HG03442 (cell line): ENCODE data around the gene RNF123.

ENCODE experiments used
- ATAC-seq: cut with Tn5 transposase; IDR thresholded peaks from one replicate; pipeline ENCODE4 v1.9.1; 2021; ENCODE audit warnings: mild to moderate bottlenecking, moderate library complexity; ENCODE audit not compliant: unreplicated experiment

RNF123 gene

GRCh38 chr3:49689046-49689907 lies at the start of gene RNF123, which contains the start of gene MST1:
Gene RNF123, plus strand, starts transcription at chr3:49689557. Its CDS starts 1,609 bp downstream, at chr3:49691166.
Gene MST1, minus strand, starts transcription at chr3:49689474. Its CDS starts 783 bp downstream, at chr3:49688691.
- peak; percentile 65 for ATAC-seq

DNA sequence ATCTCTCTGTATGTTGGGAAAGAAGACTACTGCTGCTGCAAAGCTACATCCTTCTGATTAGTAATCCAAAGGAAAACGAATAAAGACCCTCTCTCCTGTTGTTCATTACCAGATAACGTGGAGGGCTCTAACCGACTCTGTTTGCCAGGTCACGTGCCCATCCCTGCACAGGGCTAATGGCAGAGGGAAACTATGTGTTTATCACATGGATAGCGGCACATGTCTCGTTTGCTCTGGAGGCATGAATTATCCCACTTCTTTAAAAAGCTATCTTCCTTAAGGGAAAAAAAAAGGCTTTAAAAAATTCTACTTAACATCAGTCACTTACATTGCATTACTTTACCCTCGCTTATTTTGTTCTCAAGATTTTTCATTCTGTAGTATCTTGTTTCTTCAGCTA lies 48.1 kb upstream of the RNF123 start:
- ATAC-seq = no peak

GRCh38 chr3:49641921-49642707 lies 47.2 kb upstream of the RNF123 start:
- no peak for ATAC-seq

DNA sequence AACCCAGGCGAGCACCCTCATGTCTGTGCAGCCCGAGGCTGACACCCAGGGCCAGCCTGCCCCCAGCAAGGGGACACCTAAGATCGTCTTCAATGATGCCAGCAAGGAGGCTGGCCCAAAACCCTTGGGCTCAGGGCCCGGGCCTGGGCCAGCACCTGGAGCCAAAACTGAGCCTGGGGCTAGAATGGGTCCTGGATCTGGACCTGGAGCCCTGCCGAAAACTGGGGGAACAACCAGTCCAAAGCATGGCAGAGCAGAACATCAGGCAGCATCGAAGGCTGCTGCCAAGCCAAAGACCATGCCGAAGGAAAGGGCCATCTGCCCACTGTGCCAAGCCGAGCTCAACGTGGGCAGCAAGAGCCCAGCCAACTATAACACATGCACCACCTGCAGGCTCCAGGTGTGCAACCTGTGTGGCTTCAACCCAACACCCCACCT lies 46.6 kb upstream of the RNF123 start:
- ATAC-seq = no peak

GRCh38 chr3:49644684-49645083 lies 44.7 kb upstream of the RNF123 start:
- ATAC-seq = no peak

DNA sequence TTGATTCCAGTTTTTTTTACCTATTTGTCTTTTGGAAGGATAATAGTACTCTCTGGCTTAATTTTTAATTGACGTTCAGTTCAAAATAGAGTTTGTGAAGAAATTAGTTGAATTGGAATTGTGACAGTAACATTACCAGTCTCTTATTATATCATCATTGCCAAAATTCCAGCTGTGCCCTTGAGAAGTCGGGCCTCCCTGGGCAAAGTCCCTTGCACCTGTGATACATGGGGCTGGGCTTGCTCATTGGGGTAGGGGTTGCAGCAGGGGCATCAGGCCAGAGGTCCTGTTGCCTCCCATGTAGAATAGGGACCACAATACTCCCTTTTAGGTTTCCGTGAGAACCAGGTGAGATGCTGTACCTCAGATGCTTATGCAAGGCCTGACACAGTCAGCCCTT lies 43.1 kb upstream of the RNF123 start:
- ATAC-seq = no peak

GRCh38 chr3:49647741-49648140 lies 41.6 kb upstream of the RNF123 start:
- ATAC-seq = no peak

GRCh38 chr3:49648354-49649019 lies 40.9 kb upstream of the RNF123 start:
- ATAC-seq = no peak

- ATAC-seq = no peak
These were observed 39.8 kb upstream of the RNF123 start for GRCh38 chr3:49649576-49649975.

- no peak for ATAC-seq
These were observed 39.2 kb upstream of the RNF123 start for GRCh38 chr3:49650177-49650576.

DNA sequence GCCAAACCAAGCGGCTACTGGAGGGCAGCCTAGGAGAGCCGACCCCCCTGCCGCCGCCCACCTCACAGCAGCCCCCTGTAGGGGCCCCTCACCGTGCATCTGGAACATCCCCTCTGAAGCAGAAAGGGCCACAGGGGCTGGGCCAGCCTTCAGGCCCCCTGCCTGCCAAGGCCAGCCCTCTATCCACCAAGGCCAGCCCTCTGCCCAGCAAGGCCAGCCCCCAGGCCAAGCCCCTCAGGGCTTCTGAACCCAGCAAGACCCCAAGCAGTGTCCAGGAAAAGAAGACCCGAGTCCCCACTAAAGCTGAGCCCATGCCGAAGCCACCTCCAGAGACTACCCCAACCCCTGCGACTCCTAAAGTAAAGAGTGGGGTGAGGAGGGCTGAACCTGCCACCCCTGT lies 38.7 kb upstream of the RNF123 start:
- ATAC-seq = no peak

- no peak for ATAC-seq
These were observed 37.0 kb upstream of the RNF123 start for GRCh38 chr3:49652218-49652902.

- ATAC-seq = no peak
These were observed 36.4 kb upstream of the RNF123 start for GRCh38 chr3:49652903-49653415.

DNA sequence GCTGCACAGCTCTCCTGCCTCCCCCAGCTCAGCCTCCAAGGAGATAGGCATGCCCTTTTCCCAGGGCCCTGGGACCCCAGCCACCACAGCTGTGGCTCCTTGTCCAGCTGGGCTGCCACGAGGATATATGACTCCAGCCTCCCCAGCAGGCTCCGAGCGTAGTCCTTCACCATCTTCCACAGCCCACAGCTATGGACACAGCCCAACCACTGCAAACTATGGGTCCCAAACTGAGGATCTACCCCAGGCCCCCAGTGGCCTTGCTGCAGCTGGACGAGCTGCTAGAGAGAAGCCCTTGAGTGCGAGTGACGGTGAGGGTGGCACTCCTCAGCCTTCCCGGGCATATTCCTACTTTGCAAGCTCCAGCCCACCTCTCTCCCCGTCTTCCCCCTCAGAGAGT lies 35.7 kb upstream of the RNF123 start:
- no peak for ATAC-seq

DNA sequence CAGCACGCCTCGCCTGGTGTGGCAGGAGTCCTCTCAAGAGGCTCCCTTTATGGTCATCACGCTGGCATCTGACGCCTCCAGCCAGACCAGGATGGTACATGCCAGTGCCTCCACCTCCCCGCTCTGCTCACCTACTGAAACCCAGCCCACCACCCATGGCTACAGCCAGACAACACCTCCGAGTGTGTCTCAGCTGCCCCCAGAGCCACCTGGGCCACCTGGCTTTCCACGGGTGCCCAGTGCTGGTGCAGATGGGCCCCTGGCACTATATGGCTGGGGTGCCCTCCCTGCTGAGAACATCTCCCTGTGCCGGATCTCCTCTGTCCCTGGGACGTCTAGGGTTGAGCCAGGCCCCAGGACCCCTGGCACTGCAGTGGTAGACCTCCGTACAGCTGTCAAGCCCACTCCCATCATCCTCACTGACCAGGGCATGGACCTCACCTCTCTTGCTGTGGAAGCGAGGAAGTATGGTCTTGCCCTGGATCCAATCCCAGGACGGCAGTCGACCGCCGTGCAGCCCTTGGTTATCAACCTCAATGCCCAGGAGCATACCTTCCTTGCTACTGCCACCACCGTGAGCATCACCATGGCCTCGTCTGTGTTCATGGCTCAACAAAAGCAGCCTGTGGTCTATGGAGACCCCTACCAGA lies 35.1 kb upstream of the RNF123 start:
- ATAC-seq = no peak

GRCh38 chr3:49654955-49655556 lies 34.3 kb upstream of the RNF123 start:
- no peak for ATAC-seq

DNA sequence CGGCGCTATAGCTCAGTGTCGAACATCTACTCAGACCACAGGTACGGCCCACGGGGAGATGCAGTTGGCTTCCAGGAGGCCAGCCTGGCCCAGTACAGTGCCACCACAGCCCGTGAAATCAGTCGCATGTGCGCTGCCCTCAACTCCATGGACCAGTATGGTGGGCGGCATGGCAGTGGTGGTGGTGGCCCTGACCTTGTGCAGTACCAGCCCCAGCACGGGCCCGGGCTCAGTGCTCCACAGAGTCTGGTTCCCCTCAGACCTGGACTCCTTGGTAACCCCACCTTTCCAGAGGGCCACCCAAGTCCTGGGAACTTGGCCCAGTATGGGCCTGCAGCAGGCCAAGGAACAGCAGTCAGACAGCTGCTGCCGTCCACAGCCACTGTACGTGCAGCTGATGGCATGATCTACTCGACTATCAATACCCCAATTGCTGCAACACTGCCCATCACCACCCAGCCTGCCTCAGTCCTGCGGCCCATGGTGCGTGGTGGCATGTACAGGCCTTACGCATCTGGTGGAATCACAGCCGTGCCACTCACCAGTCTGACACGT lies 33.5 kb upstream of the RNF123 start:
- ATAC-seq = no peak

- no peak for ATAC-seq
These were observed 32.7 kb upstream of the RNF123 start for GRCh38 chr3:49656541-49657112.
